HG03575 (cell line): ENCODE measurements around the gene CTR9.

Experiments used
- ATAC-seq: cut with Tn5 transposase; IDR thresholded peaks from one replicate; pipeline ENCODE4 v1.9.1; 2021; ENCODE audit not compliant: unreplicated experiment, insufficient number of reproducible peaks, low FRiP score; ENCODE audit errors: extremely low read depth

The CTR9 gene

DNA sequence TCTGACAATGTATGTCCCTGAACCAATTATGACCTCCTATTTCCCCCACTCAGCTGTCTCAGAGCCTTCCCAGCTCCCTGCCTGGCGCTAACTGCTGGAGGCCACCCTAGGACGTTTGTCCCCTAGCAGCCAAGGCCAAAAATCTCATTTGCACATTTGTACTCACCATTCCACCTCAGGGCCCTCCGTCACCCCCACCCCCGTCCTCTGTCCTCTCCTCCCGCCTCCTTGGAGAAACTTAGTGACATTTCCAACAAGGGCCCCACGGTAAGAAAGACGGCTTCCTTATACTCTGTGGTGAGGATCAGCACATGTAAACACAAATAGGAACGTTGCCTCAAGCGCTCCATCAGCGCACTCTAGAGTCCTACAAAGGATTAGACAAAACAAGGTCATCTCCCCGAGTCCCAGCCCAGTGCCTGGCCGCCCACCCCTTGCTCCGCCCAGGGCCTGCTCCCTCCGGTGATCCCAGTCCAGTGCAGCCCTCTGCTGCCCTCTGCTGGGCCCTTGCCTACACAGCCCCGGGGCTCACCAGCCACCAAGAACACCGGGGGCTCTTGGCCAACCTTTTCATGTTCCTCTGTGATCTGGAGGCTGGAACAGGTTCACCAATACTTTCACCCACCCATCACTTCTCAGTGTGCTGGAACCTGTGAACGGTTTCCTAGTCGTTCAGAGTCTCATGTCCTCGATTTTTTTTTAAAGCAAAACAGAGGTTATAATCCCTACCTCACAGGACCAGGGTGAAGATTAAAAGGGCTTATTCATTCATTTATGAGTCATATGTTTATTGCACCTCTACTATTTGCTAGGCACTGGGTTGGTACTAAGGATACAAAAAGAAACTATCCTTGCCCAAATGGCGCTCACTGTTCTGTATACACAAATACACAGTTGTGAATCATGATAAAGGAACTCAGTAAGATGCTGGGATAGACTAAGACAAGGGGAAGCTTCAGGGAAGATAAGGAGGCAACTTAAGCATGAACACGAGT is 15.3 kb upstream of the CTR9 start:
- ATAC-seq: peak; percentile 84

- no peak for ATAC-seq
These were observed 8.4 kb upstream of the CTR9 start for GRCh38 chr11:10742460-10743208.

GRCh38 chr11:10743354-10744000 is 7.6 kb upstream of the CTR9 start:
- no peak for ATAC-seq

DNA sequence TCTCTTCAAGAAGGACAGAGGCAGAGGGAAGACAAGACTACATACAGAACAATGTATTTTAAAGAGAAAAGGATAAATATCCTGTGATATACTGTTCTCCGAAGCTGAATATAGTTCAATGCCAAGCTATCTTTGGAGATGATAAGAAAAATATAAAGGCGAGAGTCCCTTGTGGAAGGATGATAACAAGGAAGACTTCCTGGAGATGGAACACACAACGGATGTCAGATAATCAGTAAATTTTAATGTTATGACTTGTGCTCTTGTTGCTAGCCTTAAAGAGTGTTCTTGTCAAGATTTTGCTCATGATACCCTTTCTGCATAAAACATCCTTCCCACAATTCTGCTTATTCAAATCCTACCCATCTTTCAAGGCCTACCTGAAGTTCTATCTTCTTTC is 6.8 kb upstream of the CTR9 start:
- no peak for ATAC-seq

GRCh38 chr11:10746871-10747270 is 4.2 kb upstream of the CTR9 start:
- ATAC-seq: no peak

GRCh38 chr11:10747733-10748132 is 3.3 kb upstream of the CTR9 start:
- no peak for ATAC-seq

DNA sequence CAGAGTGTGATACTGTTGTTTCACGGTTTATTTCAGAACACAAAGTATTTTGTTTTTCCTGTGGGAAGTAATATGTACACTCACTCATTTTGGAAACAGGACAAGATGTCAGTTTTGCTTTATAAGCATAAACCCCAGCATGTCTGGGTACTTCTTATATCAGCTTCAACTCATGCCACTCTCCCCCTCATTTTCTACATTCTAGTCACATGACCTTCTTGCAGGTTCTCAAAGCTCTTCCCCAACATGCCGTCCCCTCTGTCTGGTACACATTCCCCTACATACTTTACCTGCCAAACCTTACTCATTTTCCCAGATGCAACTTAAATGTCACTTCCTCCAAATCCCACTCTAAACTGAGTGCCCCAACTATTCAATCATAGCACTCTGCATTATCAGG is 1.6 kb upstream of the CTR9 start:
- no peak for ATAC-seq

GRCh38 chr11:10751581-10751940 is 515 bp downstream of the CTR9 start:
- no peak for ATAC-seq

- no peak for ATAC-seq
These were observed 1.0 kb downstream of the CTR9 start for GRCh38 chr11:10752061-10752460.

GRCh38 chr11:10752486-10752885 is 1.4 kb downstream of the CTR9 start:
- no peak for ATAC-seq

- ATAC-seq: no peak
These were observed 7.9 kb downstream of the CTR9 start for GRCh38 chr11:10758957-10759356.

- ATAC-seq: no peak
These were observed 10.1 kb downstream of the CTR9 start for GRCh38 chr11:10761085-10761698.

DNA sequence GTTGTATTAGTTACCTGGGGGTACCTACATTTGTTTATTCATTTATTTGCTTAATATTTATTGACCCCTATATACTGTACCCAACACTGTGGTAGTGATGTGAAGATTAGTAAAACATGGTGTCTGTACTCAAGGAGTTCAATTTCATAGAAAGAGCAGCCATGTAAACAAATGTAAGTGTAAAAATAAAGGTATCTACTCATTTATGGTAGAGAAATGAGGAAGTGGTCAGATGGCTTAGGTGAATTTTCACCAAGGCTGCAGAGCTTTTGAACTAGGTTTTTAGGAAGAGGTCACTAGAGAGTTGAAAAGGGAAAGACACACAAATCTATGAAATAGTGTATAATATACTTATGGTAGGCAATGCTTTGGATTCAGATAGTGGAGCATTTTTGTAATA is 11.1 kb downstream of the CTR9 start:
- ATAC-seq: peak; percentile 59

- ATAC-seq: no peak
These were observed 11.9 kb downstream of the CTR9 start for GRCh38 chr11:10762913-10763421.

DNA sequence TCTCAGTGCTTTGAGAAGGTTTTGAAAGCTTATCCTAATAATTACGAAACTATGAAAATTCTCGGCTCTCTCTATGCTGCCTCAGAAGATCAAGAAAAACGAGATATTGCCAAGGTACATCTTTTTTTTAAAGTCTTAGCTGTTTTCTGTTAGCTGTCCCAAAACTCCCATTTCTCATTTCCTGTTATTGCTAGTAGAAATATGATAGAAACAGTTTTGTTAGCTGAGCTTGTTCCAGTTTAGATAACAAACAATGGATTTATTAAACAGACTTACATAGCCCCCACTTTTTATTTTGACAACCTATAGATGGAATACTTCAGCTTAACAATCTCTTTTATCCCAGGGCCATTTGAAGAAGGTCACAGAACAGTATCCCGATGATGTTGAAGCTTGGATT is 12.7 kb downstream of the CTR9 start:
- no peak for ATAC-seq

DNA sequence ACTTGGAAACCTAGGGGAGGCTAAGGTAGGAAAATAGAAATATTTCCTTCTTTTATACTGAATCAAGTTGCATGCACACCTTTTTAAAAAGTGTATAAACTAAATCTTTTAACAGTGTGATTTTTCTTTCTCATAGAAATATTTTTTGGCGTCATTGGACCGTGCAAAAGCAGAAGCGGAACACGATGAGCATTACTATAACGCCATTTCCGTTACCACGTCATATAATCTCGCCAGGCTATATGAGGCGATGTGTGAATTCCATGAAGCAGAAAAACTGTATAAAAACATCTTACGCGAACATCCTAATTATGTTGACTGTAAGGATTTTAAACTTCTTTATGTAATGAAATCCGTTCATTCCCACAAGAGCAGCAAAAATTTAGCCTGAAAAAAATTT is 13.4 kb downstream of the CTR9 start:
- no peak for ATAC-seq

DNA sequence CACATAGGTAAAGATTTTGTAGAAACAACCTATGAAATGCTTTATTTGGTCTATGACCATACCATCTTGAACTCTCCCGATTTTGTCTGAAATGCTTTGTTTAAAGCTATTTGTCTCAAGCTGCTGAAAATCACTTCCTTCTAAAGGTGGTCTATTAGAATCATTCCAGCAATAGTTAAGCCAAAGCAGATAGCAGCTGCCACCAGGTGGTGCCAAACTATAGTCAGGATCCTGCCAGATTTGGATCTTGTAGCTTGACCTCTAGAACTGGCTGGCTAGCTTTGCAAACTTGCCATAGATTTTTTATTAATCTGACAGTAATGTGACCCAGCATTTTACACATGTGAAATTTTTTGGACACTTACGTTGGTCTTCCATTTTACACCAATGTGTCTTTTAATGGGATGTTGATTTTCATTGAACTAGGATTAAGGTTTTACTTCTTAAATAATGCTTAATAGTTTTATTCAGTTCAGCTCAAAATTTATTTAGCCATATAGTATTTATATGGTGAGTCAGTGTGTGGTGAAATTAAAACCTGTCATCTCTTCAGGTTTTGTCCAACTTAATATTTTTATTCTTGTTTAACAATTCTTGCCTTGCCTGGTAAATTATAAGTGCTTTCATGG is 19.7 kb downstream of the CTR9 start:
- no peak for ATAC-seq

DNA sequence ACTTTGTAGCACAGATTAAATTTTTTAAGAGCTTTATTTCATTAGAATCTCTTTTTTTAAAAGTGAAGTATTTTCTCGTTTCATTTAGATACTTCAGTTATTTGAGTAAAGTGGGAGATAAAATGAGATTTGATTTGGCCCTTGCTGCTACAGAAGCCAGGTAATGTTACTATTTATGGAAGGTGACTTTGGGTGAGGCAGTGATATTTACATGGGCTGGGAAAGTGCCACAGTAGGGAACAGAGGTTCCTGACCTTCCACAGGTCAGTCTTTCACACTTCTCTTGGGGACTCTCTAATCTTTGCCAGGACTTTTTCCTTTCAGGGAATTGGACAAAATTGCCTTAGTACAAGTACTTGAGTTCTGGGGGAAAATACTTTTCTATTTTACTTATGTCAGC is 20.4 kb downstream of the CTR9 start:
- no peak for ATAC-seq

GRCh38 chr11:10774811-10775210 is 23.8 kb downstream of the CTR9 start:
- ATAC-seq: no peak
